Kidney epithelial cell (primary cell): ENCODE results near the gene DENND2A. TPM values are rescaled to one million over a fixed set of nuclear protein-coding genes. Genes with fewer than 3 reads are reported as not detected.
"Not testable (repeated sequence)": the region's sequence is repeated elsewhere in the genome, so short reads cannot be mapped to it uniquely, and the experiment has no call there.

Source experiments
- DNase-seq: peaks from one replicate; pipeline ENCODE4 v3.0.0-alpha.2; 2010; ENCODE audit warnings: low read depth
- H3K27me3 ChIP-seq: 2 replicates; pipeline ENCODE4 v1.6.0; 2011; ENCODE audit warnings: low read length; ENCODE audit not compliant: control insufficient read depth, insufficient read depth
- H3K36me3 ChIP-seq: 2 replicates; pipeline ENCODE4 v1.5.1; 2011; ENCODE audit warnings: low read length; ENCODE audit not compliant: control insufficient read depth, insufficient read depth
- H3K4me3 ChIP-seq: 2 replicates; pipeline ENCODE4 v1.5.1; 2011; ENCODE audit warnings: low read depth, mild to moderate bottlenecking, control low read depth, low read length
- total RNA-seq: library from RNA; depleted of rRNA; stranded (reverse); fragments of >200 nt; gene quantifications from 2 replicates; pipeline ENCODE4 v1.2.3, GENCODE V29; 2015
- TF ChIP-seq, protein P1 (sequence below): IDR thresholded peaks from 2 replicates; pipeline ENCODE4 v1.5.1; 2011; ENCODE audit warnings: mild to moderate bottlenecking, moderate library complexity, low read length, control low read depth, inconsistent platforms; ENCODE audit not compliant: insufficient read depth, poor library complexity, severe bottlenecking

DENND2A gene
- total RNA-seq, 1 donor from 2014 or later = 14.8 TPM

GRCh38 chr7:140506788-140507464 lies 133.7 kb downstream of the DENND2A start:
- no peak for DNase-seq
- Histone ChIP-seq H3K27me3 (no peaks in the 10 kb centered on the region), H3K36me3 (no peaks in the 10 kb centered on the region), H3K4me3 (no peak overlapping the region)
- TF ChIP-seq, protein P1, sequence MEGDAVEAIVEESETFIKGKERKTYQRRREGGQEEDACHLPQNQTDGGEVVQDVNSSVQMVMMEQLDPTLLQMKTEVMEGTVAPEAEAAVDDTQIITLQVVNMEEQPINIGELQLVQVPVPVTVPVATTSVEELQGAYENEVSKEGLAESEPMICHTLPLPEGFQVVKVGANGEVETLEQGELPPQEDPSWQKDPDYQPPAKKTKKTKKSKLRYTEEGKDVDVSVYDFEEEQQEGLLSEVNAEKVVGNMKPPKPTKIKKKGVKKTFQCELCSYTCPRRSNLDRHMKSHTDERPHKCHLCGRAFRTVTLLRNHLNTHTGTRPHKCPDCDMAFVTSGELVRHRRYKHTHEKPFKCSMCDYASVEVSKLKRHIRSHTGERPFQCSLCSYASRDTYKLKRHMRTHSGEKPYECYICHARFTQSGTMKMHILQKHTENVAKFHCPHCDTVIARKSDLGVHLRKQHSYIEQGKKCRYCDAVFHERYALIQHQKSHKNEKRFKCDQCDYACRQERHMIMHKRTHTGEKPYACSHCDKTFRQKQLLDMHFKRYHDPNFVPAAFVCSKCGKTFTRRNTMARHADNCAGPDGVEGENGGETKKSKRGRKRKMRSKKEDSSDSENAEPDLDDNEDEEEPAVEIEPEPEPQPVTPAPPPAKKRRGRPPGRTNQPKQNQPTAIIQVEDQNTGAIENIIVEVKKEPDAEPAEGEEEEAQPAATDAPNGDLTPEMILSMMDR = no peak

GRCh38 chr7:140501966-140502365 lies 138.6 kb downstream of the DENND2A start:
- DNase-seq = no peak
- Histone ChIP-seq H3K27me3 (no peaks in the 10 kb centered on the region), H3K36me3 (no peaks in the 10 kb centered on the region), H3K4me3 (no peak overlapping the region)
- TF ChIP-seq, protein P1 = no peak

DNA sequence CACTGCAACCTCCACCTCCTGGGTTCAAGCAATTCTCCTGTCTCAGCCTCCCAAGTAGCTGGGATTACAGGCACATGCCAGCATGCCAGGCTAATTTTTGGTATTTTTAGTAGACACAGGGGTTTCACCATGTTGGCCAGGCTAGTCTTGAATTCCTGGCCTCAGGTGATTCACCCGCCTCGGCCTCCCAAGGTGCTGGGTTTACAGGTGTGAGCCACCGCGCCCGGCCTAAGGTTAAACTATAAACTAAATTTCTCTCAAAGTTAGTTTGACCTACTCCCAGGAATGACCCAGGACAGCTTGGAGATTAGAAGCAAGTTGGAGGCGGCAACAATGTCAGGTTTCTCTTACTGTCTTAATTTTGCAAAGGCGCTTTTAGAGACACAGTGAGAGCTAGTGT lies 142.8 kb downstream of the DENND2A start:
- H3K4me3 ChIP-seq, DNase-seq, H3K36me3 ChIP-seq, H3K27me3 ChIP-seq: not testable (repeated sequence)

DNA sequence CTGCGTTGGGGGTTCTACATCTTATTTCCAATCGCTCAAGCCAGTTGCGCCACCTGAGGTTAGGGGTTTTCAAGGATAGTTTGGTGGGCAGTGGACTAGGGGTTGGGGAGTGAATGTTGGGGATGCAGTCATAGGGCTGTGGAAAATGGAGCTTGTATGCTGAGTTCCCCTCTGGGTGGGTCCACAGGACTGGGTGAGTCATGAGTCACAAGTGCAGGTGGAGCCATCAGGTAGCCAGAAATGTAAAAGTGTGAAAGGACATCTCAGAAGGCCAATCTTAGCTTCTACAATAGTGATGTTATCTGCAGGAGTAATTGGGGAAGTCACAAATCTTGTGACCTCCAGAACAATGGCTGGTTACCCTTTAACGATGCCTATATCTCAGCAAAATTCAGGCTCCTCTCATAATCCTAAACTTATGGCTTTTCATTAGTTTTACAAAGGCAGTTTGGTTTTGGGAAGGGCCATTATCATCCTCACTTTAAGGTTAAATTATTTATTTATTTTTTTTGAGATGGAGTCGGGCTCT lies 143.3 kb downstream of the DENND2A start:
- Histone ChIP-seq H3K4me3 (no peak overlapping the region), H3K27me3 (no peaks in the 10 kb centered on the region), H3K36me3 (no peaks in the 10 kb centered on the region)
- TF ChIP-seq, protein P1 = no peak
- no peak for DNase-seq

DNA sequence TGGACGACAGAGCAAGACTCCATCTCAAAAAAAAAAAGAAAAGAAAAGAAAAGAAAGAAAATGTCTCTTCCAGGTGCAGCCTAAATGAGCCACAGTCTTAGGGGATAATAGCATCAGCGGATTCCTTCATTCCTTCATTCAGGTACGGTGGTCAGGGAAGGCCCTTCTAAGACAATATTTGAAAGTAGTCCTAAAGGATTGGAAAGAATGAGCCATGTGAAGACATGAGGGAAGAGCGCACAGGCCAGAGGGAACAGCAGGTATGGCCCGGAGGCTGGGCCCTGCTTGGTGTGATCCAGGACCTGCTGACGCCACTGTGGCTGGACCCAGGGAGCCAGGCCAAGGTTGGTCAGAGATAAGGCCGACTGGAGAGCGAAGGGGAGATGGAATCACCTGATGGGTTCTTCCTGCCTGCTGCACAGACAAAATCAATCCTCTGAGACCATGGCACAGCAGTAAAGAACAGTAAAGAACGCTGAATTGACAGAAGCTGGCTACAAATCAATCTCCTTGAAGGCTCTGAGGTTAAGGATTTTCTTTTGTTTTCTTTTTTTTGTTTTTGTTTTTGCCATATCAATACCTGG lies 145.0 kb downstream of the DENND2A start:
- DNase-seq = no peak
- TF ChIP-seq, protein P1 = no peak
- Histone ChIP-seq H3K27me3 (no peaks in the 10 kb centered on the region), H3K4me3 (no peak overlapping the region), H3K36me3 (no peaks in the 10 kb centered on the region)

DNA sequence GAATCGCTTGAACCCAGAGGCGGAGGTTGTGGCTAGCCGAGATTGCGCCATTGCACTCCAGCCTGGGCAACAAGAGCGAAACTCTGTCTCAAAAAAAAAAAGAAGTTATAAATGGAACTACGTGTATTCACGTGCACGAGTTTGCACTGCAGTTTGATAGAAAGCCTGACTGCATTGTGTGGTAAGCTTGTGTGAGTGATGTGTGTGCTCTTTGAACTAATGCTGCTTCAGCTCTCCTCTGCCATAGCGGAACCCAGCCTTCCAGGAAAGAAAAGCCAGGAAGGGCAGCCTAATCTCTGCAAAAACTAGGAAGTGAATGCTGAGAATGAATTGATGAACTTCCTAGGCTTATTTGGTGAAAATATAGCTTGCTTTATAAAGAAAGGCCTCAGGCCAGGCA lies 145.7 kb downstream of the DENND2A start:
- no peaks in the 10 kb centered on the region for H3K36me3 ChIP-seq
- TF ChIP-seq, protein P1 = no peak
- DNase-seq = no peak
- H3K4me3 ChIP-seq = no peak overlapping the region
- H3K27me3 ChIP-seq = no peaks in the 10 kb centered on the region
